Measurements from ENCODE around the gene LRRC46. TPM values are rescaled to one million over a fixed set of nuclear protein-coding genes. Genes with fewer than 3 reads are reported as not detected.

Gene LRRC46
- total and polyA plus RNA-seq, 9 of the 15 experiments (the other 6 are each of a cell fraction or from before 2014, with no cell fraction given): 0.39 to 1.4 (median 0.53) TPM; not detected in 1

DNA sequence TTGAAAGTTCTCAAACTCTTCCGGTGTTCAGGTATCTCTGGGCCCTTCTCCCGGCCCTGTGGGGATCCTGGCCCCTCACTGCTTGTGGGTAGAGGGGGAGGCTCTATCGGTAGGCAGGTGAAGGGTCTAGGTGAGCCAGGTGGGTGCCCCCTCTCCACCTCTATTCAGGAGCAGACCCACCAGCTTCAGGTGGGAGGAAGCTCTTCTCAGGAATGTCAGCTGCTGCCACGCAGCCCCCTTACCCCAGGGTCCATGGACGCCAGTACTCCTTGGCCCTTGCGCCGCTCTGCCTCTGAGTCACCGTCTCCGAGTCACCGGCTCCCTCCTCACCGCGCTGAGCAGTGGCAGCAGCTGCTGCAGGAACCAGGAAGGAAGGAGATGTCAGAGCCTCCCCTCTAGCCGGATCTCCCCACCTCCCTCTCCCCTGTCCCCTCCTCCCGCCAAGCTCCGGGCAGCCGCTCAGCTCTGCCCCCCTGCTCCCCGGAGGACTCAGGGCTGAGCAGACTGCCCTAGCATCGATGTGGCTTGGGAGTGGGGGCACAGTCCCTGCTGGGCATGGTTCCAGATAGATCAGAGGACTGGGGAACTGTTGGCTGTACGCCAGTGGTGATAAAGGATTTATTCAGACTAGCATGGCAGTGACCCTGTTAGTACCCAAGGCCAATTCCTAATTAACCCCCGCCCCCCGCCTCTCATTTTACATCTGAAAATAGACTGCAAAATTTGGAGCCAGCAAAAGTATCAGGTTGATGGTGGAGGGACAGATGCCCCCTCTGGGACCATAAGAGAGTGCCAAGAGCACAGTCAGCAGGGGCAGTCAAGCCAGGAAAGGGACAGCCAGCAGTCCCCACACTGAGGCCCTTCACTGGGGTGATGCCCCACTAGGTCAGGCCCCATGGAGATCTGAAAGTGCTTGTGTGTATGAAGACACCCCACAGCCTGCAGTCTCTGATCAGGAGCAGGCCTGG, 9.8 kb upstream of the LRRC46 start, which contains the start of gene OSBPL7 (continued):
- TF ChIP-seq ZNF134 (CRISPR knock-in tag; conservative IDR thresholded peaks at IDR 0.05): no peak
- TF ChIP-seq HDGF (IDR thresholded peaks at IDR 0.05): no peak
- TF ChIP-seq JUN (IDR thresholded peaks at IDR 0.05; ENCODE audit: borderline replicate concordance, low read depth, low read length): peak; percentile 75; the same call in 1 of the 2 replicates
- TF ChIP-seq JUN (CRISPR knock-in tag; IDR thresholded peaks at IDR 0.05; ENCODE audit: borderline replicate concordance): no peak
- no peak for TF ChIP-seq ZNF780A (CRISPR knock-in tag; IDR thresholded peaks at IDR 0.05)
- TF ChIP-seq, protein P1, sequence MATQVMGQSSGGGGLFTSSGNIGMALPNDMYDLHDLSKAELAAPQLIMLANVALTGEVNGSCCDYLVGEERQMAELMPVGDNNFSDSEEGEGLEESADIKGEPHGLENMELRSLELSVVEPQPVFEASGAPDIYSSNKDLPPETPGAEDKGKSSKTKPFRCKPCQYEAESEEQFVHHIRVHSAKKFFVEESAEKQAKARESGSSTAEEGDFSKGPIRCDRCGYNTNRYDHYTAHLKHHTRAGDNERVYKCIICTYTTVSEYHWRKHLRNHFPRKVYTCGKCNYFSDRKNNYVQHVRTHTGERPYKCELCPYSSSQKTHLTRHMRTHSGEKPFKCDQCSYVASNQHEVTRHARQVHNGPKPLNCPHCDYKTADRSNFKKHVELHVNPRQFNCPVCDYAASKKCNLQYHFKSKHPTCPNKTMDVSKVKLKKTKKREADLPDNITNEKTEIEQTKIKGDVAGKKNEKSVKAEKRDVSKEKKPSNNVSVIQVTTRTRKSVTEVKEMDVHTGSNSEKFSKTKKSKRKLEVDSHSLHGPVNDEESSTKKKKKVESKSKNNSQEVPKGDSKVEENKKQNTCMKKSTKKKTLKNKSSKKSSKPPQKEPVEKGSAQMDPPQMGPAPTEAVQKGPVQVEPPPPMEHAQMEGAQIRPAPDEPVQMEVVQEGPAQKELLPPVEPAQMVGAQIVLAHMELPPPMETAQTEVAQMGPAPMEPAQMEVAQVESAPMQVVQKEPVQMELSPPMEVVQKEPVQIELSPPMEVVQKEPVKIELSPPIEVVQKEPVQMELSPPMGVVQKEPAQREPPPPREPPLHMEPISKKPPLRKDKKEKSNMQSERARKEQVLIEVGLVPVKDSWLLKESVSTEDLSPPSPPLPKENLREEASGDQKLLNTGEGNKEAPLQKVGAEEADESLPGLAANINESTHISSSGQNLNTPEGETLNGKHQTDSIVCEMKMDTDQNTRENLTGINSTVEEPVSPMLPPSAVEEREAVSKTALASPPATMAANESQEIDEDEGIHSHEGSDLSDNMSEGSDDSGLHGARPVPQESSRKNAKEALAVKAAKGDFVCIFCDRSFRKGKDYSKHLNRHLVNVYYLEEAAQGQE (IDR thresholded peaks at IDR 0.05; ENCODE audit: borderline replicate concordance): no peak
- TF ChIP-seq, protein P1 (CRISPR knock-in tag; IDR thresholded peaks at IDR 0.05; ENCODE audit: low read depth): no peak
- no peak for TF ChIP-seq SMARCB1 (IDR thresholded peaks at IDR 0.05; ENCODE audit: insufficient read length, low read depth)
- TF ChIP-seq PTRF (tag; IDR thresholded peaks at IDR 0.05): no peak
- no peak for TF ChIP-seq RBM22 (IDR thresholded peaks at IDR 0.05; ENCODE audit: low read depth, low read length, poor library complexity, severe bottlenecking)
- no peak for TF ChIP-seq SMAD3 (CRISPR knock-in tag; conservative IDR thresholded peaks at IDR 0.05)
- no peak for TF ChIP-seq ADNP (tag; IDR thresholded peaks at IDR 0.05)
- no peak for TF ChIP-seq MED1 (CRISPR knock-in tag; IDR thresholded peaks at IDR 0.05; ENCODE audit: borderline replicate concordance)
- no peak for TF ChIP-seq ZNF239 (CRISPR knock-in tag; IDR thresholded peaks at IDR 0.05)
- no peak for TF ChIP-seq KLF13 (tag; IDR thresholded peaks at IDR 0.05; ENCODE audit: borderline replicate concordance, low read depth)
- TF ChIP-seq NCOA6 (IDR thresholded peaks at IDR 0.05): no peak
- TF ChIP-seq, protein P2, sequence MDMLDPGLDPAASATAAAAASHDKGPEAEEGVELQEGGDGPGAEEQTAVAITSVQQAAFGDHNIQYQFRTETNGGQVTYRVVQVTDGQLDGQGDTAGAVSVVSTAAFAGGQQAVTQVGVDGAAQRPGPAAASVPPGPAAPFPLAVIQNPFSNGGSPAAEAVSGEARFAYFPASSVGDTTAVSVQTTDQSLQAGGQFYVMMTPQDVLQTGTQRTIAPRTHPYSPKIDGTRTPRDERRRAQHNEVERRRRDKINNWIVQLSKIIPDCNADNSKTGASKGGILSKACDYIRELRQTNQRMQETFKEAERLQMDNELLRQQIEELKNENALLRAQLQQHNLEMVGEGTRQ (CRISPR knock-in tag; IDR thresholded peaks at IDR 0.05): no peak
- no peak; the same call in 1 of the 2 replicates for TF ChIP-seq TCF3 (CRISPR knock-in tag; IDR thresholded peaks at IDR 0.05)
- no peak for TF ChIP-seq BCL6 (CRISPR knock-in tag; IDR thresholded peaks at IDR 0.05)
- no peak for TF ChIP-seq BACH1 (tag; IDR thresholded peaks at IDR 0.05)
- TF ChIP-seq CBFB (CRISPR knock-in tag; IDR thresholded peaks at IDR 0.05): no peak
